ENCODE results near the gene ZCWPW1. TPM values are rescaled to one million over a fixed set of nuclear protein-coding genes. Genes with fewer than 3 reads are reported as not detected.
"Not testable (repeated sequence)": the region's sequence is repeated elsewhere in the genome, so short reads cannot be mapped to it uniquely, and the experiment has no call there.

The ZCWPW1 gene
- total and polyA plus RNA-seq, 2 of the 8 experiments (the other 6 are each of a cell fraction or from before 2014, with no cell fraction given), result 0.51 to 1.4 TPM

DNA sequence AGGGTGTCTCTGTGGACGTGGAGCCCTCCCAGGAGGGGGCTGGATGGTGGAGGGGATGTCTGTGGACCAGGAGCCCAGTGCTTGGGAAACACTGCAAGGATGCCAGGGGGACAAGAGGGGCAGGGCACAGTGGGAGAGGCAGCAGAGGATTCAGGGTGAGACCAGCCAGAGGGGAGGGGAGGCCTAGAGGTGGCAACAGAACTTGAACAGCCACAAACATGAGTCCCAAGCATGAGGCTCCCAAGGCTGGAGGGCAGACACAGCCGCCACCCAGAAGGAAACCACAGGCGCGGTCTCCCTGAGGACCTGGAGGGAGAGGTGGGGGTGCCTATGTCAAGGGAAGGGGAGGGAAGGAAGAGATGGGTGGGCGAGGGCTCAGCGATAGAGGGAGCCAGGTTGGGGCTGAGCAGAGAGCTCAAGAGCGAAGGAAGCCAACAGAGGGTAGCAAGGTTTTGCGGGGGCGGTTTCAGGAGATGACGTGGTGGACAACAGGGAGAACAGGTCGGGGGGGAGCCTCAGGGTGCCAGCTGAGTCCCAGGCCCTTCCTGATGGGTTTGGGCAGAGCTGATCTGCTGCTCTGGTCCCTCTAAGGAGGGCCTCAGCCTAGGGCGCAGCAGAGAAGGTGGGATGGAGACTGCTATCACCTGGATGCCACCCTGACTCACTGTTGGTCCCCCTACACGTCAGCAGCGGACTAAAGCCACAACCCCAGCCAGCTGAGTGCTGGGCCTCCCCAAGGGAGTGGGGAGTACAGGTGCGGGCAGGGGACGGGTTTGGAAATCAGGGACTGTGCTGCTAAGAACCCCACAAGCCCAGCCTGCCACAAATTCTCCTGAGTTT lies 61.9 kb downstream of the ZCWPW1 start (continued):
- TF ChIP-seq POLR2A (IDR thresholded peaks at IDR 0.05; ENCODE audit: control extremely low read depth in 1 of 2, low read depth in 2 of 2, low read length in 2 of 2), result peak; percentile 39 to 66
- no peak for TF ChIP-seq TAF7 (optimal IDR thresholded peaks at IDR 0.05; ENCODE audit: borderline replicate concordance, low read depth, low read length)
- TF ChIP-seq SP1 (IDR thresholded peaks at IDR 0.05; ENCODE audit: low read depth, low read length), result no peak
- TF ChIP-seq, protein P1, sequence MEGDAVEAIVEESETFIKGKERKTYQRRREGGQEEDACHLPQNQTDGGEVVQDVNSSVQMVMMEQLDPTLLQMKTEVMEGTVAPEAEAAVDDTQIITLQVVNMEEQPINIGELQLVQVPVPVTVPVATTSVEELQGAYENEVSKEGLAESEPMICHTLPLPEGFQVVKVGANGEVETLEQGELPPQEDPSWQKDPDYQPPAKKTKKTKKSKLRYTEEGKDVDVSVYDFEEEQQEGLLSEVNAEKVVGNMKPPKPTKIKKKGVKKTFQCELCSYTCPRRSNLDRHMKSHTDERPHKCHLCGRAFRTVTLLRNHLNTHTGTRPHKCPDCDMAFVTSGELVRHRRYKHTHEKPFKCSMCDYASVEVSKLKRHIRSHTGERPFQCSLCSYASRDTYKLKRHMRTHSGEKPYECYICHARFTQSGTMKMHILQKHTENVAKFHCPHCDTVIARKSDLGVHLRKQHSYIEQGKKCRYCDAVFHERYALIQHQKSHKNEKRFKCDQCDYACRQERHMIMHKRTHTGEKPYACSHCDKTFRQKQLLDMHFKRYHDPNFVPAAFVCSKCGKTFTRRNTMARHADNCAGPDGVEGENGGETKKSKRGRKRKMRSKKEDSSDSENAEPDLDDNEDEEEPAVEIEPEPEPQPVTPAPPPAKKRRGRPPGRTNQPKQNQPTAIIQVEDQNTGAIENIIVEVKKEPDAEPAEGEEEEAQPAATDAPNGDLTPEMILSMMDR (IDR thresholded peaks at IDR 0.05; ENCODE audit: control extremely low read depth in 1 of 3, insufficient read depth in 1 of 3, low read depth in 1 of 3, low read length in 3 of 3), result no peak
- TF ChIP-seq BCL11A (IDR thresholded peaks at IDR 0.05; ENCODE audit: low read depth in 2 of 2, low read length in 2 of 2), result no peak

DNA sequence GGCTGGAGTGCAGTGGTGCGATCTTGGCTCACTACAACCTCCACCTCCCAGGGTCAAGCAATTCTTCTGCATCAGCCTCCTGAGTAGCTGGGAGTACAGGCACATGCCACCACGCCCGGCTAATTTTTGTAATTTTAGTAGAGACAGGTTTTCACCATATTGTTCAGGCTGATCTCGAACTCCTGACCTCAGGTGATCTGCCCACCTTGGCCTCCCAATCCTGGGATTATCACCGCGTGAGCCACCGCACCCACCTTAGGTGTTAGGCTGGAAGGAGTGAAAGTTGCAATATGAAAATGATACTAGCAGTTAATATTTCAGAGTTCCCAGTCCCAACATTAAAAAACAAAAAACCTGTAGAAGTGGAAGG lies 62.5 kb downstream of the ZCWPW1 start:
- not testable (repeated sequence) for H4K5ac ChIP-seq (ENCODE audit: insufficient read length, low read depth, low read length); H3K23me2 ChIP-seq (ENCODE audit: low read depth, low read length); H2BK12ac ChIP-seq (ENCODE audit: low read depth, low read length); H3K27me3 ChIP-seq (replicated peaks in 1 of 4; ENCODE audit: control insufficient read depth in 3 of 4, extremely low read depth in 1 of 4, insufficient read depth in 3 of 4, low read length in 3 of 4); H3K23ac ChIP-seq (ENCODE audit: insufficient read length); H3K56ac ChIP-seq (replicated peaks; ENCODE audit: insufficient read length, low read depth, low read length); H4K8ac ChIP-seq (ENCODE audit: extremely low read depth, insufficient read depth, low read length); H4K20me1 ChIP-seq (replicated peaks in 1 of 2; ENCODE audit: control insufficient read depth in 1 of 2, insufficient read depth in 2 of 2, low read length in 2 of 2); H3K4me2 ChIP-seq (ENCODE audit: insufficient read depth in 1 of 2, low read depth in 2 of 2, low read length in 2 of 2); H2AFZ ChIP-seq (ENCODE audit: low read length); H4K91ac ChIP-seq (replicated peaks; ENCODE audit: insufficient read length, low read length); H2BK120ac ChIP-seq (replicated peaks; ENCODE audit: low read depth, low read length); H3K9ac ChIP-seq (replicated peaks in 1 of 4; ENCODE audit: extremely low read depth in 1 of 4, low read depth in 3 of 4, low read length in 3 of 4); H2BK15ac ChIP-seq (ENCODE audit: low read length); H3K4ac ChIP-seq (replicated peaks; ENCODE audit: insufficient read length, low read depth, low read length); H2BK20ac ChIP-seq (ENCODE audit: low read length); H2AK5ac ChIP-seq (ENCODE audit: low read depth, low read length); H3K18ac ChIP-seq (ENCODE audit: extremely low read depth, low read length); H3K79me2 ChIP-seq (ENCODE audit: control insufficient read depth in 1 of 2, insufficient read depth in 2 of 2, low read length in 2 of 2); FAIRE-seq; H3K79me1 ChIP-seq (ENCODE audit: low read depth, low read length); H3K4me3 ChIP-seq (ENCODE audit: extremely low read depth in 1 of 4, insufficient read depth in 2 of 4, low read depth in 3 of 4, low read length in 4 of 4); H3K9me3 ChIP-seq (ENCODE audit: insufficient read depth in 2 of 2, low read depth in 1 of 2, low read length in 1 of 2); DNase-seq (ENCODE audit: low read depth in 1 of 2, low spot score in 2 of 2); H3K14ac ChIP-seq (ENCODE audit: insufficient read length); H3K27ac ChIP-seq (ENCODE audit: low read depth, low read length)
- peaks cover 11 to 48% (median 19%) of the 10 kb centered on the region in 4 experiments for H3K36me3 ChIP-seq (ENCODE audit: control insufficient read depth in 2 of 4, insufficient read depth in 4 of 4, low read length in 3 of 4)
- peaks cover 0 to 11% (median 7%) of the 10 kb centered on the region in 4 experiments; a peak in 6 of 7 replicates for H3K4me1 ChIP-seq (replicated peaks in 1 of 4; ENCODE audit: control insufficient read depth in 3 of 4, insufficient read depth in 4 of 4, low read length in 3 of 4)
- WGBS, 2 experiments (ENCODE audit: extremely low coverage in 1 of 2, insufficient coverage in 1 of 2, insufficient read length in 1 of 2, insufficient replicate concordance in 2 of 2, low coverage in 1 of 2, low lambda C conversion rate in 2 of 2, missing lambda C conversion rate in 1 of 2), result 96% methylated on average over 7 of the region's 7 CpGs; no CpG with 5 or more reads in 1 of the 2 experiments
- POLR2A ChIA-PET (ENCODE audit: partially characterized antibody), result interaction anchor here (0.7 to 2.5 kb wide), 9 partner anchors 10 to 108 kb away, joined by 3 to 12 read pairs (median 5); no protein-coding TSS in a partner anchor
- CTCF ChIA-PET (ENCODE audit: partially characterized antibody), result interaction anchor here (1.2 to 1.4 kb wide), 2 partner anchors 18 to 35 kb away, joined by 3 read pairs; no protein-coding TSS in a partner anchor
- 0 out of 2 replicates have a peak overlapping the region, but pooled peaks have one; percentile 26 for H2BK5ac ChIP-seq (ENCODE audit: low read depth, low read length)
